ENCODE results near the gene TTC14. TPM values are rescaled to one million over a fixed set of nuclear protein-coding genes. Genes with fewer than 3 reads are reported as not detected.
A peak's percentile ranks its signal among the peaks of the same experiment; 100 is the strongest.

Gene TTC14
- total RNA-seq, 3 donors from 2014 or later (not counting 1 experiment from before 2014, with no cell fraction given) = 92.9 to 115 (median 112) TPM

GRCh38 chr3:180600473-180600872 lies 1.5 kb upstream of the TTC14 start:
- ATAC-seq (no peak), DNase-seq (no peak)
- no peak overlapping the region for H3K4me3 ChIP-seq (ENCODE audit: low read length)
- H3K27me3 ChIP-seq (ENCODE audit: control insufficient read depth, insufficient read depth, low read length) = peaks cover 3% of the 10 kb centered on the region
- peaks cover 5% of the 10 kb centered on the region for H3K4me1 ChIP-seq (ENCODE audit: control insufficient read depth, insufficient read depth, low read length)
- intact Hi-C loops (cut with micrococcal nuclease) = loop anchor here (5.0 kb wide), 1 partner anchor 312 kb away; the partner anchor contains the start of gene FXR1
- Mint-ChIP-seq H3K4me1 (peaks cover 23 to 26% of the 10 kb centered on the region in 2 donors), H3K4me3 (peak overlapping the region; percentile 97), H3K36me3 (no peaks in the 10 kb centered on the region), H3K9me3 (no peaks in the 10 kb centered on the region), H3K27me3 (ENCODE audit: low read depth in 2 of 2) (peaks cover 25 to 43% of the 10 kb centered on the region in 2 donors), H3K27ac (peak overlapping the region in 1 of 2 donors; percentile 97)
- H3K27ac ChIP-seq (ENCODE audit: low read length) = no peak overlapping the region
- WGBS (ENCODE audit: insufficient coverage) = 98% methylated on average over 15 of the region's 15 CpGs
- H3K9me3 ChIP-seq (ENCODE audit: control insufficient read depth, insufficient read depth, low read length) = peaks cover 3% of the 10 kb centered on the region
- TF ChIP-seq CTCF (IDR thresholded peaks at IDR 0.05) = no peak
- H3K36me3 ChIP-seq (ENCODE audit: control insufficient read depth, insufficient read depth, low read length) = peaks cover 17% of the 10 kb centered on the region

- no peaks in the 10 kb centered on the region for H3K9me3 Mint-ChIP-seq
- Histone ChIP-seq H3K27ac (ENCODE audit: low read length) (no peak overlapping the region), H3K36me3 (ENCODE audit: control insufficient read depth, insufficient read depth, low read length) (peaks cover 81% of the 10 kb centered on the region), H3K4me3 (ENCODE audit: low read length) (no peak overlapping the region), H3K4me1 (ENCODE audit: control insufficient read depth, insufficient read depth, low read length) (no peaks in the 10 kb centered on the region), H3K27me3 (ENCODE audit: control insufficient read depth, insufficient read depth, low read length) (no peaks in the 10 kb centered on the region), H3K9me3 (ENCODE audit: control insufficient read depth, insufficient read depth, low read length) (no peaks in the 10 kb centered on the region)
- H3K4me1 Mint-ChIP-seq = no peaks in the 10 kb centered on the region
- no peaks in the 10 kb centered on the region for H3K27me3 Mint-ChIP-seq (ENCODE audit: low read depth in 2 of 2)
- H3K36me3 Mint-ChIP-seq = peaks cover 30% of the 10 kb centered on the region
- ATAC-seq (no peak), DNase-seq (no peak)
- WGBS (ENCODE audit: insufficient coverage) = 100% methylated on average over 1 of the region's 1 CpG
- no peak overlapping the region for H3K27ac Mint-ChIP-seq
- H3K4me3 Mint-ChIP-seq = no peak overlapping the region
- intact Hi-C loops (cut with micrococcal nuclease) = no loop called here
- TF ChIP-seq CTCF (IDR thresholded peaks at IDR 0.05) = no peak
Observed at GRCh38 chr3:180611006-180611405, 9.0 kb downstream of the TTC14 start.

GRCh38 chr3:180612364-180612763 lies 10.4 kb downstream of the TTC14 start:
- H3K9me3 Mint-ChIP-seq = no peaks in the 10 kb centered on the region
- H3K36me3 Mint-ChIP-seq = peaks cover 25% of the 10 kb centered on the region
- Histone ChIP-seq H3K9me3 (ENCODE audit: control insufficient read depth, insufficient read depth, low read length) (no peaks in the 10 kb centered on the region), H3K36me3 (ENCODE audit: control insufficient read depth, insufficient read depth, low read length) (peaks cover 67% of the 10 kb centered on the region), H3K27ac (ENCODE audit: low read length) (no peak overlapping the region), H3K4me1 (ENCODE audit: control insufficient read depth, insufficient read depth, low read length) (no peaks in the 10 kb centered on the region), H3K27me3 (ENCODE audit: control insufficient read depth, insufficient read depth, low read length) (no peaks in the 10 kb centered on the region), H3K4me3 (ENCODE audit: low read length) (no peak overlapping the region)
- no peak overlapping the region for H3K4me3 Mint-ChIP-seq
- H3K27ac Mint-ChIP-seq = peak overlapping the region in 1 of 2 donors; percentile 12
- DNase-seq = no peak
- intact Hi-C loops (cut with micrococcal nuclease) = no loop called here
- no peak for TF ChIP-seq CTCF (IDR thresholded peaks at IDR 0.05)
- no peaks in the 10 kb centered on the region for H3K27me3 Mint-ChIP-seq (ENCODE audit: low read depth in 2 of 2)
- 97% methylated on average over 5 of the region's 5 CpGs for WGBS (ENCODE audit: insufficient coverage)
- no peaks in the 10 kb centered on the region for H3K4me1 Mint-ChIP-seq
- no peak for ATAC-seq

- H3K9me3 Mint-ChIP-seq = no peaks in the 10 kb centered on the region
- no peaks in the 10 kb centered on the region for H3K4me1 Mint-ChIP-seq
- 91% methylated on average over 3 of the region's 3 CpGs for WGBS (ENCODE audit: insufficient coverage)
- H3K36me3 Mint-ChIP-seq = peaks cover 7% of the 10 kb centered on the region
- no peak overlapping the region for H3K4me3 ChIP-seq (ENCODE audit: low read length)
- no peaks in the 10 kb centered on the region for H3K4me1 ChIP-seq (ENCODE audit: control insufficient read depth, insufficient read depth, low read length)
- intact Hi-C loops (cut with micrococcal nuclease) = no loop called here
- DNase-seq (no peak), ATAC-seq (no peak)
- peaks cover 34% of the 10 kb centered on the region for H3K36me3 ChIP-seq (ENCODE audit: control insufficient read depth, insufficient read depth, low read length)
- TF ChIP-seq CTCF (IDR thresholded peaks at IDR 0.05) = no peak
- H3K27me3 ChIP-seq (ENCODE audit: control insufficient read depth, insufficient read depth, low read length) = no peaks in the 10 kb centered on the region
- H3K27ac ChIP-seq (ENCODE audit: low read length) = no peak overlapping the region
- H3K4me3 Mint-ChIP-seq = no peak overlapping the region
- no peaks in the 10 kb centered on the region for H3K9me3 ChIP-seq (ENCODE audit: control insufficient read depth, insufficient read depth, low read length)
- H3K27me3 Mint-ChIP-seq (ENCODE audit: low read depth in 2 of 2) = no peaks in the 10 kb centered on the region
- peak overlapping the region; percentile 42 to 70 for H3K27ac Mint-ChIP-seq
Observed at GRCh38 chr3:180615954-180616353, 14.0 kb downstream of the TTC14 start.

Data from natural killer cell (primary cell).